ENCODE results near the gene PRPF40A.

Gene PRPF40A

DNA sequence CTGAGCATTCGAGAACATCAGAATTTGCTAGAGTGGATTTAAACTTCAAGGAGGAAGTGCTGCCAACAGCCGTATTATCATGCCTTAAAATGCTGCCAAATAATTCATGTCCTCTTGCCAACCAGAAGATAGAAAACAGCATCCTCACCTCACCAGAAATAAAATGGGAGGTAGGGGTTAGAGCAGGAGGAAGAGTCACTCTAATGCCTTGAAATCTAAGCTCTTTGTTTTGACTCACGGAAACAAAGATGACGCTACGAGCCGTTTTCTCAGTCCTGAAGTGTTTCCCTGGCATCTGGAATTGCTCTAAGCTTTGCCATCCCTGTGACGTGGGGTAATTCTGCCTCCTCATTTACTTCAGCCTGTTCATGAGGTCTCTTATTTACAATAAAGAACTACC, 97.1 kb downstream of the PRPF40A start:
- DNase-seq (ENCODE audit: low read depth in 2 of 2): no peak

DNA sequence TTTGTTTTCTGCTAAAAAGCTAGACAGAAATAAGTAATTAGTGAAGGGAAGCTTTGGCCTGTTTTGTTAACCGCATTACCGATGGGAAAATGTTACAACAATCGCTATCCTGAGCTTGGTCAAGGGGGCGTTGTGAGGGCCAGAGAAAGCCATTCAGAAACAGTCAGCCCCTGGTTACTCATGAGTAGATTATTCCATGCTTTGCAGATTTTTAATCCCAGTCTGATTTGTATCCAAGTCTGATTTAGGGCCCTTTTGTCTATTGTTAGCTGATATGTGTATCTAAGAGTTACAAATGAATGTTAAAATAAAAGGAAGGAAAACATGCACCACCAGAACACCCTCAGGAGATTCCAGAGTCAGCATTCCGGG, 99.1 kb downstream of the PRPF40A start:
- DNase-seq (ENCODE audit: low read depth in 2 of 2): no peak

DNA sequence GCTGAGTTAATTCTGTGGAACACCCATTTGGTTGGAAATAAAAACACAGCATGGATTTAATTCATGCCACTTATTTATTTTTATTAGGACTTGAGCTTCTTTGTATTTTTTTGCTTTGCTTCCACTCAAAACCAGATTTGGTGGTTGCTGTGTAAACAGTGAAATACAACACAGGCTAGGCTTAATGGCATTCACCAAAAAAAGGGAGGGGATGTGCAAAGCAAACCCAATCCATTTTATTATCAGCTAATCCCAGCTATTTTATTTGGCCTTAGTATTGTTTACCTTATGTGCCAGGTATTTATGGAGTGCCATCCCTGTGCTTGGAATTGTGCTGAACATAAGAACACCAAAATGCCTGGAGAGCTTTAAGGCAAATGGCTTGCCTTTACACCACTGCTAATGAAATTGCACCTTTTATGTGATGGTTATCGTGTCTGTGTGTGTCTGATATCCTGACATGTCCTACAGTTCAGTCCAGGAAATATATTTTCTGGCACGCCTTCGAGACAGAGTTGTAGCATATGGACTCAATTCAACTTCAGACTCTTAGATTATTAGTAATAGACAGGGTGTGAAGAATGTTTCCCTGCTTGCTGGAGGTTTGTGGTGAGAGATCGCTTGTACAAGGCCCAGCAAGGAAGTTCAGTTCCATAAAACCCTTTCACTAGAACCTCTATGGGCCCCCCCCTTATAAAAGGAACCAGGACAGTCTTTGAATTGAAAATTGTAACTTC, 99.6 kb downstream of the PRPF40A start:
- DNase-seq (ENCODE audit: low read depth in 2 of 2): peak in 1 of 2 experiments; percentile 50

DNA sequence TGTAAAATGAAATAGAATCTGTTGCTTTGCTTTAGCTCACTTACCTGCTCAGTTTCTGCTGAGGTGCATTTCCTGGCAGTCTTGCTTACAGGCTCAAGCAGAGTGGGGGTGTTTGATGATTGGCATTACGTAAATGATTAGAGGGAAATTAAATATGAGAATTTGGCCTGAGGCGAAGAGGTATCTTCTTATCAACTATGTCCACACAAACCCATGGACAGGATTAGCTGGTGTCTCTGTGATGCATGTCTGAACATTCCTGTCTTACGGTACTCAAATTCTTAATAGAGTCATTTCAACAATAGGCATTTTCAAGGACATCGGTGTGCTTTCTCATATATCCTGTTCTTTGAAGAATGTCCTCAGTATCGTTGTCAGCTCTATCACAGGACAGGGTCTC, 102.1 kb downstream of the PRPF40A start:
- no peak for DNase-seq (ENCODE audit: low read depth in 2 of 2)

DNA sequence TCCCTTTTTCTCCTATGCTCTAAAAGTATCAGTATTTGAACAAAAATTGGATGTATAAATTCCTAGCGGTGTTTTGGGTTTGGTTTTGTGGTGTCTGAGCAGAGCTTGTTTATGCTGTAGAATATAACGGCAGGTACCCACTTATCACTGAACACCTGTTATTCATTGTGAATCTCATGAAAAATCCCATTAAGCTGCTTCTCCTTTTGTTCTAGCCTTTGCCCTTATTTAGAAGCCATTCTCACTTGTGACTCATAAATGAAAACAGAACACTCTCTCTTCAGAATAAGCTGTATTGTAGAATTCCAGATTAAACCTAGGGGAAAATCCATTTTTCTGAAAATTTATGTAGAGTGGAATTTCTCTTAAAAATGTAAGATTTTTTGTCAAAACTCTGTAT, 104.0 kb downstream of the PRPF40A start:
- DNase-seq (ENCODE audit: low read depth in 2 of 2): no peak

DNA sequence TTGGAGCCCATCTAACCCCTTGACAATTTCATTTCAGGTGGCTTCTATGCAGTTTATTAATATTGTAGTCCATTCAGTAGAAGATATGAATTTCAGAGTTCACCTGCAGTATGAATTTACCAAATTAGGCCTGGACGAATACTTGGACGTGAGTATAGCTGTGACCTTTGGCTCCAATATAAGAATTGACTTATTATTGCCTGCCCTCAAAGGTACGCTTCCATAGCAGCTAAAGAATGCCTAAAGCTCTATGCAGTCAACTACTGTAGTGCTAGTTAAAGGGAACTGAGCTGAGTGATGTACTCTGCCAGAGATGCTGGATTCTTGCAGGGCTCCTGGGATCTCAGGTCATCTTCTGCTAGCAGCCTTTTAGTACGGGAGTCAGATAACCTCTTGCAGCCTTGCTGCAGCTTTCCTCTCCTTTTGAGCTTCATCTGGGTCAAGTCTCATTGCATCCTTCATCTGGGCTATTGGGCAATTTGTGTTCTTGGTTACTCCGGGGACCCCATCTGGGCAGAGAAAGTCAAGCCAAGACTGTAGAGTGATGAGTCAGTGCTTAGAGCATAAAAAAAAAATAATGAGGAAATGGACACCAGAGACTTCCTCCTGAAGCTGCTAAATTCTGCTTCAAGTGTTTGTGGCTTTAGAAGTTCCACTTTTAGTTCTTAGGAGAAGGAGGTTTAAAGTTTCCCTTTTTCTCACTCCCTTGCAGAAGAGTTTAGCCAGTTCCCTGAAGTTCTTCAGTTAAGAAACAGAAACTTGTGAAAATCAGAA, 105.6 kb downstream of the PRPF40A start:
- DNase-seq (ENCODE audit: low read depth in 2 of 2): peak; percentile 68 to 74

DNA sequence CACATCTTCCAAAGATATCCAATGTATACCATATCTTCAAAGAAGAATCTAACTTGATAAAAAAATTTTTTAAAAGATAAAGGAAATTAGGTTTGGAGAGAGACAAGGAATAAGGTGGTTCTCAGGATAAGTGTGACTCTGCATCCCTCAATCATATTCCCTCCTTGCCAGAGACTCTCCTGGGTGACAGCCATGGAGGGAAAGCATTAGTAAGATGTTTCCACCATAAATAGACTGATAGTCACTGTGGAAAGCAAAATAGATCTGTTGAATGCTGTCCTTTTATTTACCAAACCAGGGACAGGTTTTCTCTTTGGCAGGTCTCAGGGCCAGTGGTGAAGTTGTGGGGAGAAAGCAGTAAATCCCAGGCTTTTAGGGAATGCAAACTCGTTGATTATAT, 107.6 kb downstream of the PRPF40A start:
- DNase-seq (ENCODE audit: low read depth in 2 of 2): no peak

DNA sequence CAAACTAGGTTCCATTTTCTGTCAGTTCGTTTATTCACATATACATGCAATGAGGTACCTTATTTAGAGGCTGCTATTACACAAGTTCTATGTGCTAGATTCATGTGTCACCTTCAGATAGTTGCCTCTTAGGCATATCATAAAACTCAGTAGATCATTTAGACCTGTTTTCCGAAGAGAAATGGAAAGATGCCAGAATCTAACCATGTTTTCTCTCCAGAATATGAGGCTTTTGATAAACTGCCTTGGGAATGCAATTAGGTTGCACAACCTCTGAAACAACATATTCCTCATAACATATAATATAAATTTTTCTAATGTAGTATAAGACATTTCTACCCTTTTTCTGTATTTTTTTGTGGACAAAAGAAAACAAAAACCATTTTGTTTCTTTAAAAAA, 108.1 kb downstream of the PRPF40A start:
- no peak for DNase-seq (ENCODE audit: low read depth in 2 of 2)

DNA sequence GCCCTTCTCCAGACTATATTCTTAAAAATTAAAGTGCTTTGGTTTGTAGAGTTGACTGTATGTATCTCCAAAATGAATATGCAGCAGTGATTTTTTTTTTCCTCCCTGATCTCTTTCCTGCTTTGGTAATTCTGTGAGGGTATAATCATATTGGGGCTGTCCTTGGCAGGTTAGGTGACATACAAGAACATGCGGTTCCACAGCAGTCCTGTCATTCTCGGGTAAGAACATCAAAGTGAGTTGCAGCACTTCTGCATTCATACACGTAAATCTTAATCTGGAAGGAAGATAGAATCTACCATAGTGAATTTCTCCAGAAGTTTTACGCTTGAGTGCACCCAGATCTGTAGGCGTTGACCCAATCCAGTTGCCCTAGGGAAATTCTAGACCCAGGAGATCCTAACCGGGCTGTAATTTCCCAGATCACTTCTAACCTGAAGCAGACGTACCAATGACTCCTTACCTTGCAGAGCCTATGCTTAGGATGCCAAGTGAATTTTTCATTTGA, 109.4 kb downstream of the PRPF40A start:
- DNase-seq (ENCODE audit: low read depth in 2 of 2): no peak

DNA sequence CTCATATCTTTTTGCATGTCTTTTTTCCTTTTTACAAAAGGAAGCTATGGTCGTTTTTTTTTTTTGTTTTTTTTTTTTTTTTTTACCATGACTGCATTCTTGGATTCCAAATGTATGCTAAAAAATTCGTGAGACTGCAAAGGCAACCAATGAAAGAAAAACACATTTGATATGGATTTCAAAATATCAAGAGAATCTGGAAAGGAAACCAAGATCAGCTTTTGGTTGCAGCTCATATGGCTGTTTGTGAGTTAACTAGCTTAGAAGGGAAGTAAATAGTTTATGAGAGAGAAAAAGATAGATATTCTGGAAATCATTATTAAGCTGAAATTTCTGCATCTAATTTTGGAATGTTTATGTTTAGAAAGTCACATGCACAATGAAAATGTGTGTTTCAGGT, 110.3 kb downstream of the PRPF40A start:
- DNase-seq (ENCODE audit: low read depth in 2 of 2): no peak

DNA sequence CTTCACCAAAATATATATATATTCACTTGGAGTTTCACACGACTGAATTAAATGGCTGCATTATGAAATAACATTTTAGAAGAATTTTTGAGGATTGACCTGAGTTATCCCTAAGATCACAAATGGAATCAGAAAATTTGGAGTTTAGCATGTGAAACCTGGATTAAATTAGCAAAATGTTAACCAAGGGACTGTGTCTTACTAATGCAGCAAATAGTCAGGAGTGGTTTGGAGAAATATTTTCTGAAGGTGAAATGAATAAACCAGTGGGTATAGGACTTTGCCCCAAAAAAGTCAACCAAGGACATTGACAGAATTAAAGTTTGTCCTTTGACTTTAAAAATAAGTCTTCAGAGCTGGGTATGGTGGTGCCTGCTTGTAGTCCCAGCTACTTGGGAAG, 111.2 kb downstream of the PRPF40A start:
- DNase-seq (ENCODE audit: low read depth in 2 of 2): no peak

DNA sequence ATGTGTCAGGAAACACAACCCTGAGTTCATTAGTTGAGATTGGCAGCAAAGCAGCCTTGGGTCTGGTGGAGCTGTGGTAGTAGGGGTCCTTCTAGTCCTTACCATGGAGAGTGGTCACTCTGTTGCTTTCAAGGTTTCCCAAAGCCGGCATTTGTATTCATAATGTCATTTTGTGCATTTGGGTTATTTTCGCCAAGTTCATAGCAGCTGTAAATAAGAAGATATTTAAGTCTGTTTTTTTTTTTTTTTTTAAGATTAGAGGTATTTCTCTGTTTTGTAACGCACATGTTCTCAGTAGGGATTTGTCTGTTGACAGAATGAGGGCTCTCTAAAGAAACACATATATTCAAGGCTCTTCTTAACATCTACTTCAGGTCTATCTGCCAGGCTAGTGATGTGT, 114.1 kb downstream of the PRPF40A start:
- no peak for DNase-seq (ENCODE audit: low read depth in 2 of 2)

DNA sequence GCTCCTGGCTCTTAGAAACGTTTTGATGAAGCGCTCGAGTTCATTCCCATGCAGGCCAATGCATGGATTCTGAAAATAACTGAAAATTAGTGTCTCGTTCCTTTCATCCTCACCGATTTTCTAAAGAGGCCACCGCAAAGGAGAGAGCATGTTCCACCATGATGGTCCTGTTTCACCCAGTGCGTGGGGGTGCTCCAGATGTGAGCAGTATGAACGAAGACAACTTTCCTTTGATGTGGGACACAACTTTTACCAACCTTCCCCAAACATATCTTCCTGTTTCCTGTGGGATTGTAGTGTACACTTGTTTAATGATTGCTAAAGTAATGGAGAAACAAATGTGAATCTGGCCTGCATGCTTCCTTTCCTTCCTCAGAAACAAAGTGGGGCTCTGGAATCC, 114.5 kb downstream of the PRPF40A start:
- DNase-seq (ENCODE audit: low read depth in 2 of 2): no peak

Data from fibroblast of skin of left biceps (primary cell).